ENCODE measurements around the gene CCDC33.

- TF ChIP-seq CTCF (conservative IDR thresholded peaks at IDR 0.05; ENCODE audit: low read depth, low read length) (no peak), EZH2 (IDR thresholded peaks at IDR 0.05; ENCODE audit: low read length, unreplicated experiment) (no peak)
Measured at GRCh38 chr15:74300057-74300795, 64.1 kb downstream of the CCDC33 start.

Data from PC-3 (cell line).